IPS-18c (cell line): Measurements from ENCODE around the gene HMGXB4.
A peak's percentile ranks its signal among the peaks of the same experiment; 100 is the strongest.

Experiments used
- H3K4me3 ChIP-seq: 2 replicates; pipeline ENCODE4 v1.7.0; 2013; ENCODE audit warnings: low read depth, mild to moderate bottlenecking, low read length, moderate library complexity; ENCODE audit not compliant: insufficient read depth
- H3K9me3 ChIP-seq: one replicate; pipeline ENCODE4 v1.6.1; 2013; ENCODE audit warnings: mild to moderate bottlenecking, low read length, moderate library complexity; ENCODE audit not compliant: control insufficient read depth, insufficient read depth

HMGXB4 gene

DNA sequence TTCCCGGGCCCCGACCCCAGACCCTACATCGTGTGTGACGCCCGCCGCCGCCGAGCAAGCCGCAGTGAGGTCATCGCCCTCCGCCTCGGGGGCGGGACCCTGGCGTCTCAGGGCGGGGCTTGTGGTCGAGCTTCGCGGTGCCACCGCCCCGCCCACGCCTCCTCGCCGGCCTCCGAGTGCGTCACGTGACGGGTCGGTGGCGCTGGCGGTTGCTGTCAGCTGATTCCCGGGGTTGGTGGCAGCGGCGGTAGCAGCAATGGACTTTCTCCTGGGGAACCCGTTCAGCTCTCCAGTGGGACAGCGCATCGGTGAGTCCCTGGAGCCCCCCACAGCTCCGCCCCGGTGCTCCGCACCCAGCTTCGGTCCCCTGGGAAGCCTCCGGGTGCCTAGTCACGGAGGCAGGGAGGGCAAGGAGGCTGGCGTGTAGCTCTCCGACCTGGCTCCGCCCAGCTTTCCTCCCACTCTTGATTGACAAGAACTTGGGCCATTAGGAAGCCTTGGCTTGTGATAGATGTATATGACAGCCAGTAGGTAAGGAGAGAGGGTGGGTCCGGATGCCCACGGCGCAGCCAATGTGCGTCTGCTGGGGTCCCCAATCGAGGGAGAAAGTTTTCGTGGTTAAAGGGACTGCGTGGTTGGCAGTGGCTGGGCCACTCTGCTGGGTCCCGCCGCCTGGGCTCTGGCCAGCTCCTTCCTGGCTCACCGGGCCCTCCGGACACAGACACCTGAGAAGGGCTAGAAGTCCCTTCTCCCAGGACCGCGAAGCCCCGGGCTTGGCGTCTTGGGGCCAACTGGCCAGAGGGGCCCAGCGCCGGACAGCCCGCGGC lies 42.6 kb downstream of the HMGXB4 start, which contains the start of gene TOM1:
TSS of gene TOM1 (plus strand) at position 222 of the 827 bp plus-strand sequence. CDS start at position 257, 35 bp downstream.
- Histone ChIP-seq H3K9me3 (no peaks in the 10 kb centered on the region), H3K4me3 (peak within 1 kb of the TSS; percentile 99)

DNA sequence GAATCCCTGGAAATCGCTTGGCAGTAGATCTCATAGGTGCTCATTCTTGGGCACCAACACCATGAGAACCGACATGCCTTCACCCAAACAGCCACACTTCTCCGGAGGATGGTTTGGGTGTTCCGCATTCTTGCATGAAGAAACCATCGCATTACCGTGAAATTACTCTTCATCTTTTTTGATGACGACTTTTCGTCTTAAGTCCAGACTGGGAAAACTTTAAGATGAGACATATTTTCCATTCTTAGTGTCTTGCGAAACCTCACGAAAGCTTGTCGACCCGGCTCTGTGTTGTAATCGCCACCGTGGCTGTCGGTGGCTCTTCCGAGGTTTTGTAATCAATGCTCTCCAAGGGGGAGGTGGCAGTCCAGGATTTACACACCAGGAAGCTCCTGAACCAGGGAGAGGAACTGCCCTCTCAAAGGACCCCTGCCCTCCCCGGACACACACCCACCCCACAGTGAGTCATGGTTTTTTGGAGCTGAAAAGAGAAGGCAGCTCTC lies 44.1 kb downstream of the HMGXB4 start:
- no peak overlapping the region for H3K4me3 ChIP-seq

DNA sequence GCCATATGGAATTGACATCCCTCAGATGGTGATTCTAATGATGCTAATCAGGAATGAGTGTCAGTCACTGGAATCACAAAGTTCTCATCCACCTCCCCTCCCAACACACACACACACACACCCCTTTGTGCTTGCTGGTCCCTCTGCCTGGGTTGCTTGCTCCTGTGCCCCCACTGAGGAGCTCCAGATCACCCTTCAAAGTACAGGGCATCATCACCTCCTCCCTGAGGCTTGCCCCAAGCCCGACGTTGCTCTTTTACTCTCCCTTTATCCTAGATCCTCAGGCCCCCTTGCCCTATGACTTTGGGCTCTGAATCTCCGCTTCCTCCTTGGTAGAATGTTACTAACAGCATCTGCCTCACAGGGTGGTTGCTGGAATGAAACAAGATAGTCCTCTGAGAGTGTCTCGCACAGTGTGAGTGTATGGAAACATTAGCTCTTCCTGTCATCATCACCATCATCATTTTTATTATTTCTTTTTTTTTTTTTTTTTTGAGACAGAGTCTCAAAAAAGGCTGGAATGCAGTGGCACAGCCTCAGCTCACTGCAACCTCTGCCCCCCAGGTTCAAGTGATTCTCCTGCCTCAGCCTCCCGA lies 45.8 kb downstream of the HMGXB4 start:
- H3K4me3 ChIP-seq, result no peak overlapping the region
- H3K9me3 ChIP-seq, result no peaks in the 10 kb centered on the region

More for the DNA sequence above, 44.1 kb downstream of the HMGXB4 start:
- no peaks in the 10 kb centered on the region for H3K9me3 ChIP-seq

DNA sequence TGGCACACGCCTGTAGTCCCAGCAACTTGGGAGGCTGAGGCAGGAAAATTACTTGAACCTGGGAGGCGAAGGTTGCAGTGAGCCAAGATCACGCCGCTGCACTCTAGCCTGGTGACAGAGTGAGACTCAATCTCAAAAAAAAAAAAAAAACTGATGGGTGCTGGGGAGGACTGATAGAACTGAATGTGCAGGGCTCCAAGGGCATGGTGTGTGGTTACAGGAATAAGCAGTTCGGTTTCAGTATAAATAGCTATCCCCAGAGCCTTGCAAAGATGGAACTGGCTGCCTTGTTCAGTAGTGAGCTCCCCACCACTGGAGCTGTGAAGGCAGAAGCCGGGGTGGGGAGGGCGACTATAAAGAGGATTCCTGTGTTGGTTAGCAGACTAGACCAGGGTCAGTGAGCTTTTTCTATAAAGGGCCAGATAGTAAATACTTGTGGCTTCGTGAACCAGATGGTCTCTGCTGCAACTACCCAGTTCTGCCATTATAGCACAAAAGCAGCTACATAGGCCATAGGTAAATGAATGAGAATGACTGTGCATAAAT lies 48.3 kb downstream of the HMGXB4 start:
- Histone ChIP-seq H3K4me3 (no peak overlapping the region), H3K9me3 (no peaks in the 10 kb centered on the region)

DNA sequence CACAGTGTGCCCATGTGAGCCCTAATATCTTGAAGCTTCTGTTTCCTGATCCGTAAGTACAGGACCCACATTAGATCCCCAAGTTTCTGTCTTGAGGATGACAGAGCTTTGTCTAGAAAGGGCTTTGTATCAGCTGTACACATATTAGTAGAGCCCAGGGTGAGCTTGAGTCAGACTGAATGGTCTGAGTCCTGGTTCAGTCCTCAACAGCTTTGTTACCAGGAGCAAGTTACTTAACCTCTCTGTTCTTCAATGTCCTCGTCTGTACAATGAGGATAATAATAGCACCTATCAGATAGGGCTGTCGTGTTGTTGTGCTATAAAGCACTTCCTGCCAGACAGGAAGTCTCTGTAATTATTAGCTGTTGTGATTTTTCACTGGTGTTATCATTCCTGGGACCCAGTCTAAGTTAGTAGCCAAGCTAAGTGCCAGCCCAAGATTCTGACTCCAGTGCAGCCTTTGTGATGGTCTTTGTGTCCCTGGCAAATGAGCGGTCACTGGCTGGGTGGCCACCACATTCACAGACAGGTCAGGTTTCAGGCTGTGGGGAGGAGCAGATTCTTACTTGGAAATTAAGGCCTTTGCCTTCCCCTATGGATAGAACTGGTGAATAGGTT lies 49.2 kb downstream of the HMGXB4 start:
- no peak overlapping the region for H3K4me3 ChIP-seq
- H3K9me3 ChIP-seq, result no peaks in the 10 kb centered on the region

DNA sequence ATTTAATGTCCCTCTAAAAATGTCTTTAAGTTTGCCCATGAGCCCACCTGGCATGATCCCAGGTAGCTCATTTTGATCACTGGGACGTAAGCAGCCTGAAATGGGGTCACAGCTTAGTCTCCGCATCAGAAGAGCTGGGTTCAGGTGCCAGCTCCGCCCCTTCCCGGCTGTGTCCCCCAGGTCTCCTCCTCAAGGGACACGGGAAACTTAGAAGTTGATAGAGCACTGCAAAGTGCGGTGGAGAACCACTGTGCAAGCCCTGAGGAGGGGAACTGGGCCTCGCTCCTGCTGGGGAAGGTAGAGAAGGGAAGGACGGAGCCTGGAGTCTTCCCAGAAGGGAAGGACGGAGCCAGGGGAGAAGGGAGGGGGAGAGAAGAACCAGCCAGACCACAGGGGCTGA lies 50.1 kb downstream of the HMGXB4 start:
- no peak overlapping the region for H3K4me3 ChIP-seq
- H3K9me3 ChIP-seq, result no peaks in the 10 kb centered on the region

DNA sequence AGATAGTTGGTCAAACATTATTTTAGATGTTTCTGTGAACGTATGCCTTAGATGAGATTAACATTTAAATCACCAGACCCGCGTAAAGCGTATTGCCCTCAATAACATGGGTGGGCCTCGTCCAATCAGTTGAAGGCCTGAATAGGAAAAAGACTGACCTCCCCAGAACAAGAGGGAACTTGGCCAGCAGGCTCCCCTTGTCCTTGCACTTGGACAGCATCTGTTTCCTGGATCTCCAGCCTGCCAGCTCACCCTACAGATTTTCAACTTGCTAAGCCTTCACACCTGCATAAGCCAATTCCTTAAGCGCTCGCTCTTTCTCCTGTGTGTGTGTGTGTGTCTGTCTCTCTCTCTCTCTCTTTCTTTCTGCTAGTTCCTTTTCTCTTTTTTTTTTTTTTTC lies 50.6 kb downstream of the HMGXB4 start:
- H3K4me3 ChIP-seq, result no peak overlapping the region

DNA sequence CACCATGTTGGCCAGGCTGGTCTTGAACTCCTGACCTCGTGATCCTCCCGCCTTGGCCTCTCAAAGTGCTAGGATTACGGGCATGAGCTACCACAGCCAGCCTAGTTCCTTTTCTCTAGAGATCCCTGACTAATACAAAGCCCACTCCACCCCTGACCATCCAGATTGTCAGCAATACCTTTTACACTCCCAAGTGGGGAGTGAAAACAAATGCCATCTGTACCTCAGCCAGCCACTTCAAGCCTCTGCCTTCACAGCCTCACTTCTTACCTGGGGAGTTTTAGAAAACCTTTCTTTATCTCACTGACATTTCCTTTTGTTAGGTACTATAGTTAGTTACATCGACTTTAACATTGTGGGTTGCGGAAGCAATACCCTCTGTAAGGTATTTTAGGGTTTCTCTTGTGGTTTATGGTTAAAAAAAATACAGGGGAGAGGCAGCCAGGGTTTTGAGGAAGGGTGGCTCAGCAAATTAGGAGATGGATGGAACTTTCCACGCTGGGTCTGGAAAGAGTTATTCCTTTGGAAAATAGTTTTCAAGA lies 51.3 kb downstream of the HMGXB4 start:
- Histone ChIP-seq H3K9me3 (no peaks in the 10 kb centered on the region), H3K4me3 (no peak overlapping the region)

More for the DNA sequence above, 50.6 kb downstream of the HMGXB4 start:
- no peaks in the 10 kb centered on the region for H3K9me3 ChIP-seq

DNA sequence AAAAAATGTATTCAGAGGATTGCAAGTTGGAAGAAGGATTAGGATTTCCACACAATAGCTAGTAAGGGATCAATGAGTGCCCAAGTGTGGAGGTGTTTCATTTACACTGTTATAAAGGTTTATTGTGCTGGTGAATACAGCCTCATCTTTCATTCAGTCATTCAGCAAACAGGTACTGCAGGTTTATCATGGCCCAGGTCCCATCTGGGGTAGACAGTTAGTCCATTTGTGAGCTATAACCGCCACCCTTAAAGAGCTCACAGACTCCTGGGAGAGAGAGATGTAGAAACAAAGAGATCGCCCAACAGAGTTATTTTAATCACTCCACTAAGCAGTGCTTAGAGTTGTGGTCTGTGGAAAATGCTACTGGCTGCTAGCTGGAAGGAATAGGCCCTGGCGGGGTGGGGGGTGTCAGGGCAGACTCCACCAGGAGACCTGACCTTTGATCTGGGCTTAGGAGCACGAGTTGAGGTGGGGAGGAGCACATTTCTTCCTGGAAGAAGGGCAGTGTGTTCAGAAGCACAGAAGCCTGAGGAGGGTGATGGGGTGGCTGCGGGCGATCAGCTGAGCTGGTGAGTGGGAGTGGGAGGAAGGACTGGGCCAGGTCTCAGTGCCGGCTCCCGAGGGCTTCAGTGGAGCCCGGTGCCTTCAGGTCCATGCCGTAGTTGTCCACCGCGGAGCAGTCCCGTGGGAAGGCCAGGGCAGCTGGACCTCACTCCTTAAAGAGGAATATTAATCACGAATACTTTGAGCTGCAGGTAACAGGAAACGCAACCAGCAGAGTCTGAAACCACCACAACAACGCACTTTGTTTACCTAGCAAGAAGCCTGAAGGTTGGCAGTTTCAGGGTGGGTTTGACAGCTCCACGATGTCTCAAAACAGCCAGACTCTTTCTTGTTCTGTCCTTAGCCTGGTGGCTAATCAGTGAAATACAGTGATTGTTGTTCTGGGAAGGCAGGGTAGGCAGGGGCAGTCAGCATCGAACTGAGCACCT lies 53.6 kb downstream of the HMGXB4 start:
- Histone ChIP-seq H3K4me3 (no peak overlapping the region), H3K9me3 (no peaks in the 10 kb centered on the region)

DNA sequence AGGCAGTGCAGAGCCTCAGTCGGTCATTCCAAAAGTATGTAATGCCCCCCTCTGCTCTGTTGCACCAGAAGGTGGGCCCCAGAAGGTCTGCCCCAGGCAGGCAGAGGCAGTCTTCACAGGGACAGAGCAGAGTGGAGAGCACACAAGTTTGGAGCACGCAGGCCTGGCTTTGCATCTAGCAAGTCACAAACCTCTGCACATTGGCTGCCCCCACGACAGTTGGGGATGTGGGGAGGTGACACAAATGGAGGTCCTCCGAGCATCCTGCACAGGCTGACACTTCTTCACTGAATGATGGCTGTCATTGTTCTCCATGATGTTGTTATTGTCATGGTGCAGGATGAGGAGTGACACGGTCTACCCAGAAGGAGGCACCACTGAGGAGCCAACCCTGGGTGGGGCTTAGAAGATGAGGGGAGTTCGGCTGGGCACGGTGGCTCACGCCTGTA lies 54.3 kb downstream of the HMGXB4 start:
- H3K4me3 ChIP-seq, result no peak overlapping the region
- H3K9me3 ChIP-seq, result no peaks in the 10 kb centered on the region

DNA sequence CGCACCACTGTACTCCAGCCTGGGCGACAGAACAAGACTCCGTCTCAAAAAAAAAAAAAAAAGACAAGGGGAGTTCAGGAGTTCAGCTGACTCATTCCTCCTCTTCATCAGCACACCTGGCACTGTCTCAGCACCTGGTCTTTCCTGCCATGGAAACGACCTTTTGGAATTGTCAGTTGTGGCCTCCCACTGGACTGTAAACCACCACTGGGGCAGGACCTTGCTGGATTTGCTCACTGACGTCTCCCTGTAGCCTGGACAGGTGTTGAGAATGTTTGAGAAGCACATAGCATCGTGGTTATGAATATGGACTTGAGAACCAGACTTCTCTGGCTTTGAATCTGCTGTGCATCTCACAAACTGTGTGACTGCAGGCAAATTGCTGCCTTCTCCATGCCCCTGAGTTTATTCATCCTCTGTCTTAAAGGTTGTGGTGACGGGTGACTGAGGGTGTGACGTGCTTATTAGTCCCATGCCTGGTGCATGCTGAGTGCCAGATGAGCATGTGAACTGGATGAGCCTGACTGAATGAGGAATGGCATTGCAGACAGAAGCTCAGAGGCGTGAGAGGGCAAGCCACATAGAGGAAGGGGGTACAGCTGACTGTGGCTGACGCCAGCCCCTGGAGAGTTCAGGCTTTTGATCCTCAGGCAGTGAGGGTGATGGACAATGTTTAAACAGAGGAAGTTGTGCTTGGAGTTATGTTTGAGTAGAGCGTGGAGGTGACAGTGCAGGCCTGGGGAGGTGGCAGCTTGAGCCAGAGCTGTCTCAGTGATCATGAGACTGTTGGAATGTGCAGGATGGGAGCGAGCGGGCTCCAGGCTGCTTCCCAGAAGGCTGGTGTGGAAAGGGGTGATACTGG lies 55.1 kb downstream of the HMGXB4 start:
- no peak overlapping the region for H3K4me3 ChIP-seq
- no peaks in the 10 kb centered on the region for H3K9me3 ChIP-seq

DNA sequence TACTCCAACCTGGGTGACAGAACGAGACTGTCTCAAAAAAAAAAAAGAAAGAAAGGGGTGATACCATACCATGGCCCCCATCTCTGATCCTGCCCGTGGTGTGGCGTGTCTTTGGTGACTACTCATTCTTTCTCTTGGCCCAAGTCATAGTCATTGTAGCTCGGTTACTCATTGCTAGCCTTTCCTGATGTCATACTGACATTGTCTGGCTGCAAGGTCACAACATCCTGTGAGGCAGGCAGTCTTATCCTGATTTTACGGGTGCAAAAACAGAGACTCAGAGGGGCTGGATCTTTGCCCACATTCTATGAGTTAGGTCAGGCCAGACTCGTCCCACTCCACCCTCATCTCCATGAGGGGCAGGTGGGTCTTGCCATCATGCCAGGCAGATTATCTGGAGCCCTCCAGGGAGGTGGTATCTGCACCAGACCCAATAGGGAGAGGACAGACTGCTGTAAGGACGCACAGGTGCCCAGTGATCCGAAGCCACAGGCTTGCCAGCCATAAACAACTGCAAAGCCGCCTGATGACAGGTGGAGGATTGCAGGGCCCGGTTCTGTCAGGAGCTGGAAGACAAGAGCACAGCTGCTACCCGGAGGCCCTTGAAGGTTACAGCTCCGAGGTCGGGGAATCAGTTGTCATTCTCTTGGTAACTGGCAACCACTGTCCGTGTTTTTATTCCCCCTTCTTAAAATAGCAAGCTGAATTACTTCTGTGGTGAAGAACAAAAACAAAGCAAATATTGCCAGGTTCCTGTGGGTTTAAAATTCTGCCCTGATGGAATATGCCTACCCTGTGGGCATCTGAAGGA lies 56.2 kb downstream of the HMGXB4 start:
- H3K4me3 ChIP-seq, result no peak overlapping the region
- no peaks in the 10 kb centered on the region for H3K9me3 ChIP-seq

DNA sequence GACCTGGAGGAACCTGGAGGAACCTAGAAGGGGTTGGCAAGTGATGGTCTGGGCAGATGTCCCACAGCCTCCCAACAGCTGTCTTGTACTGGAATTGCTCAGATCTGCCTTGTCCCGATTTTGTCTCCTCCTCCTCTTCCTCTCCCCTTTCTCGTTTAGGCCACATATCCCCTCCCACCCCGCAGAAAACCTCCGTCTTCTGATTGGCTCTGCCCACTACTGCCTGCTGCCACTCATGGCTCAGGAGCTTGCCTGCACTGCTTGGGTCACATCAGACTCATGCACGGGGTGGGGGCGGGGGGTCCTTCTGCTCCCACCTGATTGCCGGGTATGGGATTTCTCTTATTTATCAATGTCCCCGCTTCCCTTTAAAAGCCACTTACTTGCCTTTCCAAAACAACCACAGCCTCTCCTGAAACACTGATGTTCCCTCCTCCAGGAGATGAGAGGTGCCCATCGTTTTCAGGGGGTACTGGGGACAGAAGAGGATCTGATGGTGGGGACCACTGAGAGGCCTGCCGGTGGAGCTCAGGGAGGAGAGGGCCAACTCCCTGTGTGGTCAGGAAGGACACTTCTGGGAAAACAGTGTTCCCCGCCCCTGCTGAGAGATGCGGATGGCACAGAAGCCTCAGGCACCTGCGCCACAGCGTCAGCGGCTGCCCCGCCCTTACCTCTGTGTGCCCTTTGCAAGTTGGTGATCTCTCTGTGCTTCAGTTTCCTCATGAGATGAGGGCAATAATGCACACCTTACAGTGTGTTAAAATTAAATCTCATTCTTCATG lies 57.1 kb downstream of the HMGXB4 start:
- Histone ChIP-seq H3K9me3 (no peaks in the 10 kb centered on the region), H3K4me3 (no peak overlapping the region)

DNA sequence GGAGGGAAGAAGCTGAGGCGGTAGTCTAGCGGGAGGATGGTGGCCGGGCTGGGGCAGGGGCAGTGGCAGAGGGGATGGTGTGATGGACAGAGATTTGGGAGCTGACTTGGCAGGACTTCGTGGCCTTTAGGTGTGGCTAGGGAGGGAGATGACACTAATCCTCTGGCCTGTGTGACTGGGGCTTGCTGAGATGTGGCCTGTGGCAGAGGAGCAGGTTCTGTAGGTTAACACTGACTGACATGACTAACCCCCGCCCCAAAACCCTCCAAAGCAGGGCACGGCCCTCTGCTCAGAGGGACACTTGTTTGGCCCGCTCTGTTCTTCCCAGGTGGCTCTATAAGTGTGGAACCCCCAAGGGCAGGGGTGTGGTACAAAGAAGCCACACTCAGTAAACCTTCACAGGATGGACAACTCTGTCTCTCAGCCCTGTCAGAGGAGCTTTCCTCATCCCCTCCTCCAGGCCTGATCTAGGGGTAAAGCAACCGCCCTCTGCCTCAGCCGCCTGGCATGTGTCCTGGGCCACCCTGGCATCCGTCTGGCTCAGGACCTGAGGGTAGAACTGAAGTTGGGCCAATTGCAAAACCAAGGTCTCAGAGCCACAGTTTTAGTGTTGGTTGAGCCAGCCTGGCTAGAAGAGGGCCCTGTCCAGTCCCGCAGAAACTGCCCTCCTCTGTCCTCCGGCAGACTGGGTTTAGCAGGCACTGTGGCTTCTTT lies 58.0 kb downstream of the HMGXB4 start:
- Histone ChIP-seq H3K4me3 (no peak overlapping the region), H3K9me3 (no peaks in the 10 kb centered on the region)
